NCI-H1930 (cell line): ENCODE results near the gene ZSCAN9.

Source experiments
- DNase-seq, 2 experiments: peaks; one replicate each; lab custom pipeline; 2025; lab: John Stamatoyannopoulos, UW

Gene ZSCAN9

DNA sequence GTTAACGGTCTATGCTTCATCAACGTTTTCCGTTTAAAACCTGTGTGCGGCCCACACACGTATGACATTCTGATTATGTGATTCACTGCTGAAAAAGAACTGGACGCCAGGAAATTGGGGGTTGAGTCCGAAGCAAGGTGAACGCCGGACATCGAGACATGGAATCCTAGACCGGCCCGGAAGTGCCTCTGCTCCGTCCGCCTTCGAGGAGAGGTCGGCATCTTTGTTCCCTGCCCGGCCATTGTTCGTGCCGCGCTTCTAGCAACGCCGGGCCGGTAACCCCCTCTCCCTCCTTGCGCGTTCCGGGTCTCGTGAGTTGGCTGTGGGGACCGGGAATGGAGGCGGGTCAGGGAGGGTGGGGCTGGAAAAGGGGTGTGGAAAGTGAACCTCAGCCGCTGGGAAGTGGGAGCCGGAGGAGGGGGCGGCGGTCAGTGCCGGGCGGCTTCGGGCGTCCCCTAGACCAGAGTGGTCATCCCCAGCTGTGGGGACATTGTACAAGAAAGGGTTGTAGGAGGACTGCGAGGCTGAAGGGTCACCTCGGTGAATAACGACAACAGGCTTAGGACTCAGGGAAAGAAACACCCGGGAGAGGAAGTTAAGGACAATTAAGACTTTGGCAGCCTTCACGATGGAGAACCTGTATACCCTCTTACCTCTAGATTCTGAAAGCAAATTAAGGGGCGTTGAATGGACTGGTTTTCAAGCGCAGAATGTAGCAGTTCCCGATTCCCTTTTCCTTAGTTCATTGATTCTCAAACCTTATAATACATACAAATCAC, at the start of gene ZSCAN9:
Gene ZSCAN9, plus strand, starts transcription at position 220 of the 779 bp plus-strand sequence. CDS start 1,810 bp downstream, outside the sequence.
- peak; percentile 73 to 84 for DNase-seq

- no peak for DNase-seq
These were observed 48.7 kb upstream of the ZSCAN9 start for GRCh38 chr6:28176373-28176772.

DNA sequence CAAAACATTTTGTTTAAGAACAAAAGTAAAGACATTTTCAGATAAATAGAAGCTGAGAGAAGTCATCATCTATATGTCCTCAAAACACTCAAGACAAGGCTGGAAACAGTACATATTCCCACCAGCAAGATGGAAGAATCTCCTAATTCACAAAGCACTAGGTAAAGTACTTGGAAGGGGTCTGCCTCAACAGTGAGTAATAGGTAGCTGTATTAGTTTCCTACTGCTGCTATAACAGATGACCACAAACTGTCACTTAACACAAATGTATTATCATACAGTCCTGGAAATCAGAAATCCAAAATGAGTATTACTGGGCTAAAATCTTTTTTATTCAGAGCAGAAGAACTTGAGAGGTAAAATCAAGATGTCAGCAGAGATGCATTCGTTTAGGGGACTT, 42.8 kb upstream of the ZSCAN9 start:
- no peak for DNase-seq

DNA sequence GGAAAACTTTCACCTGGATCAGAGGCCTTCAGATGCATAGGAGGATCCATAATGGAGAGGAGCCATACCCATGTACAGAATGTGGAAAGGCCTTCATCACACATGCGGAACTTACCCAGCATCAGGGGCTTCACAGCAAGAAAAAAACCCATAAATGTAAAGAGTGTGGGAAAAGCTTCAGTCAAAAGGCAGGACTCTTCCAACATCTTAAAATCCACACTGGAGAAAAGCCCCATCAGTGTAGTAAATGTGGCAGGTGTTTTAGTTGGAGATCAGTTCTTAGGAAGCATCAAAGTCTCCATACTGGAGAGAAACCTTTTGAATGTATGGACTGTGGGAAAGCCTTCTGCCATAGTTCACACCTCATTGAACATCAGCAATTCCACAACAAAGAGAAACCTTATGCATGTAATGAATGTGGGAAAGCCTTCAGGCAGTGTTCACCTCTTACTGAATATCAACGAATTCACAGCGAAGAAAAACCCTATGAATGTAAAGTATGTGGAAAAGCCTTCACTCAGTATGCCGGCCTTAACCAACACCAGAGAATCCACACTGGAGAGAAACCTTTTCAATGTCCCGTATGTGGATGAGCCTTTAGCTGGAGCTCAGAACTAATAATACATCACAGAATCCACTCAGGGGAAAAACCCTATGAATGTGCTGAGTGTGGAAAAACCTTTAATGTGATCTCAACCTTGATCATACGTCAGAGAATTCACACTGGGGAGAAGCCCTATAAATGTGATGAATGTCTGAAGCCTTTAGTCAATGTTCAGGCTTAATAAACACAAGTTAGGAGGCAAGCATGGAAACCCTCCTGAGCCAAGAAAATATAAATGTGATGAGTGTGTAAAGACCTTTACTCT, 36.7 kb upstream of the ZSCAN9 start:
- no peak for DNase-seq

GRCh38 chr6:28200020-28200419, 25.1 kb upstream of the ZSCAN9 start:
- DNase-seq = no peak

DNA sequence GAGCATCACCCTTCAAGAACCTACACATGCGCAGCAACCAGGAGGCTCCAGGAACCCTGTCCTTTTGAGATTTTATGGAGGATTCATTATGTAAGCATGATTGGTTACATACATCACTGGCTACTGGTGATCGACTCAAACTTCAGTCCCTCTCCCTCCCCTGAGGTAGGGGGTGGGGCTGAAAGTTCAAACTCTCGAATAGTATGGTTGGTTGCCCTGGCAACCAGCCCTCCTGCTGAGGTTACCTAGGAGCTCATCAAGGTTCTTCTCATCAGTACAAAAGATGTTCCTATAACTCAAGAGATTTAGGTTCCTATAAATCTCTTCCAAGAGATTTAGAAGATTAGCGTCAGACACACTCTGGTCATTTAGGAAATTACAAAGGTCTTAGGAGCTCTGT, 21.9 kb upstream of the ZSCAN9 start:
- no peak for DNase-seq

- no peak for DNase-seq
These were observed 19.2 kb upstream of the ZSCAN9 start for GRCh38 chr6:28205879-28206278.

DNA sequence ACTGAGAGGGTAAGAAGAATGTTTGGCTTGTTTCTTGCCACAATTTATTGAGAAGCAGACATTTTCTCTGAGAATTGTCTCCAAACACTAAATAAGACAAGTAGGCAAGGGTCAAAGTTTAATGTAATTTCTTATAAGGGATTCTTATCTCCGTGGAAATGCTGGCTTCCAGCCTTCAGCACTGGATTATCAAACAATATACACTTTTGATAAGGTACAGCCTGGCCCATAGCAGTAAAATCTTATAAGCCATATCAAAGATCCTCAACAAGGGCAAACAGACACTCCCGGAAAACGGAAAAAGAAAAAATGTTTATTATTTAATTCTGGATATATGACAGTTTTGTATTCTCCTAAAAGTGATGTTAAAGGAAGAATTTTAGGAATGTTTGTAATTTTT, 18.5 kb upstream of the ZSCAN9 start:
- DNase-seq = no peak

DNA sequence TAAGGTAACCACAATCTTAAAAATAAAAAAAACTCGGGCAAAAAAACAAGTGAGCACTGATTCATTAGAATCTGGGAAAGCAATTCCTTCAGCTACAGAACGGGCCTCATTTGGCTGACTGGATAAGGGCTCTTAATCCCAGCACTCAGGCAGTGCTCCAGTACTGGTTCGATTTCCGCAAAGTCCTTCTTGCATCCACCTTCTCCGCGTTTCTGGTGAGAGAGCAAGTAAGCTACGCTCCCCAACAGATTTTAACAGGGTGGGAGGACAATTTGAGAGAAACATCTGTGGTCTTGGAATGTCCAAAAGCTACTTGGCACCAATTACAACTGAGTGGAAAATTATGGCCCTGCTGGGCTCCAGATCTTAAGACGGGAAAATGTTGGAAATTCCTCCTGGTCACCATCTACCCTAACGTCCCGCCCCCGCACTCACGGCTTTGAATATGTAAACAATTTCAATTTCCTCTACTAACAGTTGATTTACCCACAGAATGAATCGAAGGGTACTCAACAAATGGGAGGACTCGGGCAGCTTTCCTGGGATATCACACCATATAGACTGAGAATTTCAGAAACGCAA, 18.1 kb upstream of the ZSCAN9 start:
- DNase-seq = no peak

- no peak for DNase-seq
These were observed 17.5 kb upstream of the ZSCAN9 start for GRCh38 chr6:28207510-28208110.

GRCh38 chr6:28208111-28208659, 16.9 kb upstream of the ZSCAN9 start:
- no peak for DNase-seq

GRCh38 chr6:28209753-28210535, 15.1 kb upstream of the ZSCAN9 start:
- no peak for DNase-seq

- no peak for DNase-seq
These were observed 13.1 kb upstream of the ZSCAN9 start for GRCh38 chr6:28211840-28212509.

- peak in 1 of 2 experiments; percentile 28 for DNase-seq
These were observed 12.4 kb upstream of the ZSCAN9 start for GRCh38 chr6:28212510-28213212.

DNA sequence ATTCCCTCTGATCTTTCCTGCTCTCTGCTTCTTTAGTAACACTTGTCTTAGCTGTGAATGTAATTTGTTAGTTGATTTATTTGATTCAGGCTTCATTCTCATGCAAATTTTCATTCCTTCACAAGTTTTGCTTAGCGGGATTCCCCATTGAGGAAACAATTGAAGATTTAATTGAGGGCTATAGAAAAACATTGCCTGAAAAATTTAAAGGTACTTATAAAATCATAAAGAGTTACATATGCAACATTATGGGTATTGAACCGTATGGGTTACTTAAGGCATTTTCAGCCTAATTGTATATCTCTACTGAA, 11.9 kb upstream of the ZSCAN9 start:
- no peak for DNase-seq

DNA sequence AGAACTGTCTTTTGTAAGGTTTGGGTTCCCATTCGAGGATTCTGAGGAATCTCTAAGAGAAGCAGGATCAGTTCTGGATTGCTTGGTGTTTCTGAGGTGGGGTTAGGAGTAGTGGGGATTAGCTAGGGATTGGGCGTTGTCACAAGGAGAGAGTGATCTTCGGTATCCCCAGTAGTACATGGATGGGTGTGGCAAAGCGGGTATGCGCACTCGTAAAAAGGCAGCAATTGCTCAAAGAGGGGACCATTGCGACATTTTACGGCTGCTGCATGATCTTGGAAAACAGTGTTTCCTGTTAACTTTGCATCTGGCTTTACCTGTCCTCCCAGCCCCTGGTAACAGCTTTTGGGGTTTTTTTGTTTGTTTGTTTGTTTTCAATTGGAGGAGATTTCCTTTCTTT, 9.7 kb upstream of the ZSCAN9 start:
- DNase-seq = no peak

GRCh38 chr6:28217890-28218289, 7.2 kb upstream of the ZSCAN9 start:
- no peak for DNase-seq

- peak; percentile 57 to 63 for DNase-seq
These were observed 6.5 kb upstream of the ZSCAN9 start for GRCh38 chr6:28218312-28219248.
